ENCODE measurements around the gene GPHN. TPM values are rescaled to one million over a fixed set of nuclear protein-coding genes. Genes with fewer than 3 reads are reported as not detected.
A peak's percentile ranks its signal among the peaks of the same experiment; 100 is the strongest.
"Not testable (repeated sequence)": the region's sequence is repeated elsewhere in the genome, so short reads cannot be mapped to it uniquely, and the experiment has no call there.

GPHN gene
- total RNA-seq, 4 donors from 2014 or later: 14.8 to 20.8 (median 17.0) TPM

DNA sequence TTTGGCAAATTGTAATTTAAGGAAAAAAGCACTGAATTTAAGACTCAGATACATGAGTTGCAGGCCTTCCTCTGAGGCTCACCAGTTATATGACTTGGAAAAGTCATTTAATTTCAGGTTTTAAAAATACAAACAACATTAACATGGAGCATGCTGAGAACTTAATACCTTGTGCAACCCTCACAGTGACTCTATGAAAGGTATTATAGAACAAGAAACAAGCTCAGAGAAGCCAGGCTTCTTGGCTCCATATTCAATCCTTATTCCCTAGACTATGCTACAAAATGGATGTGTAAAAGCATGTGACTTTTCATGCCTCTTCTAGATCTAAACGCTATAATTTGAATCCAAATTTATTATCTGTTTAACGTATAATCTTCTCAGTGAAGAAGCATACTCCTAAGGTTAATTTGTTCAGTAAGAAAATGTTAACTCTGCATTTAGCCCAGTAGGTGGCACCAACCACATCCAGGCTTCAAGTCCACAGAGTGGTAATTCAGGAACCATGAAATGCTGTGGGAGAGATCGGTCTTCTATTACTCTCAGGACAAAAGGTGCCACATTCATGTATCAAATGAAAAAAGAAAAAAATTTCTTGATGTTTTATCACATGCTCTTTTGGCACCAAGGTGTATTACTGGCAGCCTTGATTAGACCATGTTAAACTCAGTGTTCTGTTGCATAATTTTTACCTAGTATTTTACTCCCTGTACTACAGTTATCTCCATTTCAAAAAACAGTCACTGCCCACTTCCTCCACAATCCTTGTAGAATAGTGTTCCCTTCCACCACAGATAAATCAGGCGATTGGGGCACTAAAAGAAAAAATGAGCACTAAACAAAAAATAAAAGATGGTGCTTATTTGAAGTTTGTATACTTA lies 12.5 kb upstream of the GPHN start:
- intact Hi-C loops (cut with DNase I; ENCODE audit: low total_unique reads): no loop called here
- peak in 1 of 2 donors; percentile 34 for DNase-seq (ENCODE audit: low spot score in 2 of 2)
- TF ChIP-seq, protein P1, sequence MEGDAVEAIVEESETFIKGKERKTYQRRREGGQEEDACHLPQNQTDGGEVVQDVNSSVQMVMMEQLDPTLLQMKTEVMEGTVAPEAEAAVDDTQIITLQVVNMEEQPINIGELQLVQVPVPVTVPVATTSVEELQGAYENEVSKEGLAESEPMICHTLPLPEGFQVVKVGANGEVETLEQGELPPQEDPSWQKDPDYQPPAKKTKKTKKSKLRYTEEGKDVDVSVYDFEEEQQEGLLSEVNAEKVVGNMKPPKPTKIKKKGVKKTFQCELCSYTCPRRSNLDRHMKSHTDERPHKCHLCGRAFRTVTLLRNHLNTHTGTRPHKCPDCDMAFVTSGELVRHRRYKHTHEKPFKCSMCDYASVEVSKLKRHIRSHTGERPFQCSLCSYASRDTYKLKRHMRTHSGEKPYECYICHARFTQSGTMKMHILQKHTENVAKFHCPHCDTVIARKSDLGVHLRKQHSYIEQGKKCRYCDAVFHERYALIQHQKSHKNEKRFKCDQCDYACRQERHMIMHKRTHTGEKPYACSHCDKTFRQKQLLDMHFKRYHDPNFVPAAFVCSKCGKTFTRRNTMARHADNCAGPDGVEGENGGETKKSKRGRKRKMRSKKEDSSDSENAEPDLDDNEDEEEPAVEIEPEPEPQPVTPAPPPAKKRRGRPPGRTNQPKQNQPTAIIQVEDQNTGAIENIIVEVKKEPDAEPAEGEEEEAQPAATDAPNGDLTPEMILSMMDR (IDR thresholded peaks at IDR 0.05): peak in 1 of 3 donors; percentile 11
- no peak for TF ChIP-seq POLR2A (IDR thresholded peaks at IDR 0.05)
- H3K4me3 ChIP-seq (ENCODE audit: low read depth, poor library complexity, severe bottlenecking): no peak overlapping the region
- WGBS, 2 donors: 3% methylated on average over 4 of the region's 4 CpGs

DNA sequence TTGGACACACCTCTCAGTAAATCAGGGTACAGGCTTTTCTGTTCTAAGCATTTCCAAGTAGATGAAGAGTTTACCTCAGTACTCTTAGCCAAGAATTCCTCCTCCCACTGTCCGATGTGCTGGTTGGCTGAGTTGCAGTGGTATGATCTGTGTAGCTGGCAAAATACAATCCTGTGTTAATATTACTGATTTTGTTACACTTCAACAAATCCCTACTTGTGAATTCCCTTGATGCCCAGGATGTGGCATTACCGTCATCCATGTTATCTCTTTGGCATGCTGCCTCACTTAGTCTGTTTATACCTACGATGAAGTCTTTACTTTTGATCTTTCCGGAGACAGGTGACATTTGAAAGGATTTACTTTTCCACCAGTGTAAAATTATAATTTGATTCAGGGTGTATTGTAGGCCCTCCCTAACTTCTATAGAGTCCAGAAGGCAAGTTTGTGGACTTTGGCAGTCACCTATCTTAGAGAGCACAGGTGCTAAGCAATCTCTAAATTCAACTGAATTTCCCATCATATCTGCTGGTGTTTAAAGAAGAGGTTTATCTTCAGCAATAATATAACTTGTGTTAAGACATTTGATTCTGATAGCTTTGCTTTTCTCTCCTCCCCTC lies 11.6 kb upstream of the GPHN start:
- H3K4me3 ChIP-seq (ENCODE audit: low read depth, poor library complexity, severe bottlenecking): no peak overlapping the region
- 52 to 56% methylated on average over 4 of the region's 4 CpGs for WGBS, 2 donors
- intact Hi-C loops (cut with DNase I; ENCODE audit: low total_unique reads): no loop called here
- DNase-seq (ENCODE audit: low spot score in 2 of 2): no peak
- TF ChIP-seq POLR2A (IDR thresholded peaks at IDR 0.05): no peak
- TF ChIP-seq, protein P1 (IDR thresholded peaks at IDR 0.05): no peak

DNA sequence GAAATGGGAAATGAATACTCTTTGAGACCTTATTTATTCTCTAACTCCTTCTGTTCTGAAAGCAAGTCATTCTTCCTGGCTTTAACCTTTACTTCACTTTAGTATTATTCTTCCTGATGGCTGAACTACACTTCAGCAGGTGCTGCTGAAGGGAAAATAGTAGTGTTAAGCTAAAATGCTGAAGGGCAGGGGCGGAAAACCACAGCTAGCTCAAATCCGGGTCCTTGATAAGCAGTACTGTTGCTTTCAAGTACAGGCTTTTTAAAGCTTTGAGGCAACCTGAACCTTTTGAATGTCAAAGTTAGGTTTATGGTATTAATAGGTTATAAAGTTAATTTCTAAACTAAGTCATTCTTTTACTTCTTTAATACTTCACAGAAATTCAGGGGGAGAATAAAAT lies 11.0 kb upstream of the GPHN start:
- no peak for TF ChIP-seq POLR2A (IDR thresholded peaks at IDR 0.05)
- TF ChIP-seq, protein P1 (IDR thresholded peaks at IDR 0.05): no peak
- no peak for DNase-seq (ENCODE audit: low spot score in 2 of 2)
- no peak overlapping the region for H3K4me3 ChIP-seq (ENCODE audit: low read depth, poor library complexity, severe bottlenecking)
- WGBS, 2 donors: 63 to 75% methylated on average over 2 of the region's 2 CpGs
- intact Hi-C loops (cut with DNase I; ENCODE audit: low total_unique reads): no loop called here

DNA sequence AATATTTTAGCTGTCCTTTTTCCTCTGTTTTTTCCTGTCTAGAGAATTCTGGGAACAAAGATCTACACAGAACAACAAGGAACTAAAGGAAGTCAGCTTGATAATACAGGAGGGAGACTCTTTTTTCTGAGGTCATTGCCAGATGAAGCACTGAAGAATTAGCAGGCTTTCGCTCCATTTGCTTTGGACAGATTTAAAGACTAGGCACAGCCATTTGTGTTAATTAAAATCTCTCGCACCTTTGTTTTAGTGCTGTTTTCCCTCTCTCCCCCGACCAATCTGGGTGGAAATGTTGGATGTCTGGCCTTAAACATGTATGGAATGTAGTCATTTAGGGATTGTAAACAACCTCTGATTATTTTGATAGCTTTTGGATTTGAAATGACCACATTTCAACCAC lies 9.6 kb upstream of the GPHN start:
- TF ChIP-seq, protein P1 (IDR thresholded peaks at IDR 0.05): no peak
- TF ChIP-seq POLR2A (IDR thresholded peaks at IDR 0.05): no peak
- WGBS, 2 donors: 82 to 86% methylated on average over 3 of the region's 3 CpGs
- no peak for DNase-seq (ENCODE audit: low spot score in 2 of 2)
- no peak overlapping the region for H3K4me3 ChIP-seq (ENCODE audit: low read depth, poor library complexity, severe bottlenecking)
- intact Hi-C loops (cut with DNase I; ENCODE audit: low total_unique reads): no loop called here

DNA sequence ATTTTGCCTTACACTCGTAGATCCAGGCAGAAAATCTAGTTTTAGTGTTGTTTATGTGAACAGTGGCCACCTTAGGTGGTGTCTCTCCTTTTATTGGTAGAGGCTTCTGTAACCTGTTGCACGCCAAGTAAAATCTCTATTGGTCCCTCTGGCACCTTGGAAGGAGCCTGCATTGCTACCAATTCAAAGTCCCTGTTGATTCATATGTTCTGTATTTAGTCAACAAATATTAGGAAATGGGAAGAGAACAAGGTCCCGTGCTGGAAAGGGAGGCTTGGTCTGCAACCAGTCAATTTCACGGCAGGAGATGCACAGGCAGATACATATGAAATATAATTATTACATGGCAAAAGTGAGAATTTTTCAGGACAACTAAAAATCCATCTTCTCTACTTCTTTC lies 6.4 kb upstream of the GPHN start:
- DNase-seq (ENCODE audit: low spot score in 2 of 2): no peak
- no peak overlapping the region for H3K4me3 ChIP-seq (ENCODE audit: low read depth, poor library complexity, severe bottlenecking)
- intact Hi-C loops (cut with DNase I; ENCODE audit: low total_unique reads): no loop called here
- TF ChIP-seq, protein P1 (IDR thresholded peaks at IDR 0.05): no peak
- TF ChIP-seq POLR2A (IDR thresholded peaks at IDR 0.05): no peak
- 61 to 82% methylated on average over 4 of the region's 4 CpGs for WGBS, 2 donors

DNA sequence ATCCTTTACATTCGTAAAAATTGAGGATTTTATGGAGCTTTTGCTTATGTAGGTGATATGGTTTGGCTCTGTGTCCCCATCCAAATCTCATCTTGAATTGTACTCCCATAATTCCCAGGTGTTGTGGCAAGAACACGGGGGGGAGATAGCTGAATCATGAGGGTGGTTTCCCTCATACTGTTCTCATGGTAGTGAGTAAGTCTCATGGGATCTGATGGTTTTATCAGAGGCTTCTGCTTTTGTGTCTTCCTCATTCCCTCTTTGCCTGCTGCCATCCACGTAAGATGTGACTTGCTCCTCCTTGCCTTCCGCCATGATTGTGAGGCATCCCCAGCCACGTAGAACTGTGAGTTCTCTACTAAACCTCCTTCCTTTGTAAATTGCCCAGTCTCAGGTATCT lies 5.1 kb upstream of the GPHN start:
- H3K4me3 ChIP-seq (ENCODE audit: low read depth, poor library complexity, severe bottlenecking); intact Hi-C loops (cut with DNase I; ENCODE audit: low total_unique reads); DNase-seq (ENCODE audit: low spot score in 2 of 2): not testable (repeated sequence)
- WGBS, 2 donors: 89% methylated on average over 5 of the region's 5 CpGs
